ENCODE results near the gene GHR. TPM values are rescaled to one million over a fixed set of nuclear protein-coding genes. Genes with fewer than 3 reads are reported as not detected.

GHR gene
- polyA plus RNA-seq, 1 donor (not counting 4 experiments of a cell fraction or from before 2014, with no cell fraction given): 1.8 TPM

DNA sequence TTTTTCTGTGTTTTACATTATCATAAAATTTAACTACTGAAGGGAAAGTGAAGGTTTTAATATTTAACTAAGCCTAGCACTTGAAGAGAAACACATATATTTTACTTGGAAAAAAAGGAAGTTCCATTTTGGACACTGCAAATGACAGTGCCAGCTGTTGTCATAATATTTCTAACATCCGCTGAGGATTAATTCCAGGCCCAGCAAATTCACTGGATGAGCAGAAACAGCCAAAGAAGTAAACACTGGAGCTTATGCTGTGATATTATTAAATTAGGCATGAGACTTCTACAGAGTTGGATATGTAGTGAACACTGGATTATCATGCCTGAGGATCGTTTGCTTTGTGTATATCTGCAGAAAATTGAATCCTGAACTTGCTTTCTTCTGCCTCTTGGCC is 67.6 kb downstream of the GHR start:
- Histone ChIP-seq H3K79me2 (ENCODE audit: control insufficient read depth, insufficient read depth, low read length) (no peaks in the 10 kb centered on the region), H2AFZ (ENCODE audit: control insufficient read depth, low read length) (no peak overlapping the region), H3K9me3 (ENCODE audit: control insufficient read depth, low read depth, low read length) (no peaks in the 10 kb centered on the region), H3K27ac (ENCODE audit: control insufficient read depth, insufficient read depth, low read length) (no peak overlapping the region), H4K20me1 (ENCODE audit: control insufficient read depth, extremely low read depth, insufficient read depth, low read length) (no peaks in the 10 kb centered on the region), H3K4me1 (ENCODE audit: control insufficient read depth, extremely low read depth, insufficient read depth, low read length) (peaks cover 19% of the 10 kb centered on the region), H3K9ac (ENCODE audit: control insufficient read depth, extremely low read depth, insufficient read depth, low read length) (no peak overlapping the region), H3K36me3 (ENCODE audit: control insufficient read depth in 2 of 2, extremely low read depth in 1 of 2, insufficient read depth in 2 of 2, low read length in 2 of 2) (no peaks in the 10 kb centered on the region), H3K9me1 (ENCODE audit: control insufficient read depth, extremely low read depth, insufficient read depth, low read length) (peaks cover 3% of the 10 kb centered on the region), H3K4me3 (ENCODE audit: control insufficient read depth in 2 of 3, extremely low read depth in 1 of 3, insufficient read depth in 2 of 3, low read depth in 1 of 3, low read length in 3 of 3) (no peak overlapping the region), H3K27me3 (ENCODE audit: control insufficient read depth, extremely low read depth, insufficient read depth, low read length) (no peaks in the 10 kb centered on the region), H3K4me2 (ENCODE audit: control insufficient read depth, extremely low read depth, insufficient read depth, low read depth, low read length) (no peak overlapping the region)
- dilution Hi-C loops (cut with MboI; ENCODE audit: extremely low pct_ligation_motif_present, low sequenced_read_pairs): no loop called here
- TF ChIP-seq CTCF (optimal IDR thresholded peaks at IDR 0.05 in 1 of 3, IDR thresholded peaks at IDR 0.05 in 1 of 3, conservative IDR thresholded peaks at IDR 0.05 in 1 of 3; ENCODE audit: extremely low read depth in 1 of 3, insufficient read depth in 2 of 3, low read length in 3 of 3): no peak
- TF ChIP-seq EZH2 (IDR thresholded peaks at IDR 0.05; ENCODE audit: low read length): no peak
- DNase-seq (ENCODE audit: low read depth, low spot score): no peak
- no peak for FAIRE-seq

DNA sequence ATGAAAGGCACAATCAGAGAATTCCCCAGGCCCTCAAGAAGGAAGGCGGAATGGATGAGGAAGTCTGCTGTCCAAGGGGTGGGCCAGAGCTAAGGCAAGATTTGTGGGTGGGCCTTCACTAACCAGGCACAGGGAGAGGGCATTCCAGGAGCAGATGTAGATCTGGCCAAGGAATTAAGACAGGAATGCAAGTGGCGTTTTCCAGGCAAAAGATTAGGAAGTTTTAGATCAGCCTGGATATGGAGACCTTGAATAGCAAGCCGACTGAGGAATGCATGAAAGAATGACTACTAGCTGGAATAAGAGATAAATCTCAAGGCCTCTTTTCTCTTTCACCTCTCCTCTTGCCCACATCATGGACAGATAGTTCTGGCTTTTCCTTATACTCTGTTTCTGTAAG is 68.5 kb downstream of the GHR start:
- peaks cover 26% of the 10 kb centered on the region for H3K4me1 ChIP-seq (ENCODE audit: control insufficient read depth, extremely low read depth, insufficient read depth, low read length)
- H3K27ac ChIP-seq (ENCODE audit: control insufficient read depth, insufficient read depth, low read length): no peak overlapping the region
- dilution Hi-C loops (cut with MboI; ENCODE audit: extremely low pct_ligation_motif_present, low sequenced_read_pairs): no loop called here
- no peak for DNase-seq (ENCODE audit: low read depth, low spot score)
- no peaks in the 10 kb centered on the region for H3K27me3 ChIP-seq (ENCODE audit: control insufficient read depth, extremely low read depth, insufficient read depth, low read length)
- no peak for FAIRE-seq
- TF ChIP-seq EZH2 (IDR thresholded peaks at IDR 0.05; ENCODE audit: low read length) (no peak), CTCF (optimal IDR thresholded peaks at IDR 0.05 in 1 of 3, IDR thresholded peaks at IDR 0.05 in 1 of 3, conservative IDR thresholded peaks at IDR 0.05 in 1 of 3; ENCODE audit: extremely low read depth in 1 of 3, insufficient read depth in 2 of 3, low read length in 3 of 3) (no peak)
- H3K9ac ChIP-seq (ENCODE audit: control insufficient read depth, extremely low read depth, insufficient read depth, low read length): no peak overlapping the region
- peaks cover 3% of the 10 kb centered on the region for H3K9me1 ChIP-seq (ENCODE audit: control insufficient read depth, extremely low read depth, insufficient read depth, low read length)
- no peak overlapping the region for H3K4me3 ChIP-seq (ENCODE audit: control insufficient read depth in 2 of 3, extremely low read depth in 1 of 3, insufficient read depth in 2 of 3, low read depth in 1 of 3, low read length in 3 of 3)
- no peak overlapping the region for H2AFZ ChIP-seq (ENCODE audit: control insufficient read depth, low read length)
- H3K79me2 ChIP-seq (ENCODE audit: control insufficient read depth, insufficient read depth, low read length): no peaks in the 10 kb centered on the region
- H3K36me3 ChIP-seq (ENCODE audit: control insufficient read depth in 2 of 2, extremely low read depth in 1 of 2, insufficient read depth in 2 of 2, low read length in 2 of 2): no peaks in the 10 kb centered on the region
- no peak overlapping the region for H3K4me2 ChIP-seq (ENCODE audit: control insufficient read depth, extremely low read depth, insufficient read depth, low read depth, low read length)
- H3K9me3 ChIP-seq (ENCODE audit: control insufficient read depth, low read depth, low read length): no peaks in the 10 kb centered on the region
- H4K20me1 ChIP-seq (ENCODE audit: control insufficient read depth, extremely low read depth, insufficient read depth, low read length): no peaks in the 10 kb centered on the region
